GM19351 (cell line): ENCODE data around the gene THAP4.

ENCODE experiments used
- ATAC-seq: cut with Tn5 transposase; IDR thresholded peaks from one replicate; pipeline ENCODE4 v1.9.1; 2021; ENCODE audit warnings: mild to moderate bottlenecking, moderate library complexity; ENCODE audit not compliant: unreplicated experiment

THAP4 gene

DNA sequence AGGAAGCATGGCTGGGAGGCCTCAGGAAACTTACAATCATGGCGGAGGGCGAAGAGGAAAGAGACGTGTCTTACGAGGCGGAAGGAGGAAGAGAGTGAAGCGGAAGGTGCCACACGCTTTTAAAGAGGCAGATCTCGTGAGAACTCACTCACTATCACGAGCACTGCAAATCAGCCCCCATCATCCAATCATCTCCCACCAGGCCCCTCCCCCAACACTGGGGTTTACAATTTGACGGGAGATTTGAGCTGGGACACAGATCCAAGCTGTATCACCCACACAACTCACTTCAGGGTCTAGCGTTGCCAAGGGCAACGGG lies 83.5 kb downstream of the THAP4 start:
- ATAC-seq = no peak

- ATAC-seq = no peak
Measured at GRCh38 chr2:241551998-241552737, 84.8 kb downstream of the THAP4 start.

DNA sequence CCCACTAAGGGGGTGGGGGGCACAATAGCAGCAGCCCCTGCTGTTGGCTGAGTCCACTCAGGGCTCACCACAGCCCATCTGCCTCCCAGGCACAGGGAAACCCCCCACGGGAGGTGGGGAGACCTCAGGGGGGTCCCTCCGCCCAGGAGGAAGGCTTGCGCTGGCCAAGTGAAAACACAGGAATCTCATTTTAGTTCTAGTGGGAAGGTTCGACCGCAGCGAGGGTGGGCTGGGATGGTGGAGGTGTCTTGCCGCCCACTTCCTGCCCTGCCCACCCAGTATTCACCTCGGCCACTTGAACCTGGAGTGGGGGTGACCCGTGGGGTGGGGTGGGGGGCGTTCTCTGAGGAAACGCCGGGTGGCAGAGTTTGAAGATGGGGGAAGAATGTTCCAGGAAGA lies 85.4 kb downstream of the THAP4 start:
- ATAC-seq = no peak

- ATAC-seq = no peak
Measured at GRCh38 chr2:241550616-241551580, 86.1 kb downstream of the THAP4 start.

DNA sequence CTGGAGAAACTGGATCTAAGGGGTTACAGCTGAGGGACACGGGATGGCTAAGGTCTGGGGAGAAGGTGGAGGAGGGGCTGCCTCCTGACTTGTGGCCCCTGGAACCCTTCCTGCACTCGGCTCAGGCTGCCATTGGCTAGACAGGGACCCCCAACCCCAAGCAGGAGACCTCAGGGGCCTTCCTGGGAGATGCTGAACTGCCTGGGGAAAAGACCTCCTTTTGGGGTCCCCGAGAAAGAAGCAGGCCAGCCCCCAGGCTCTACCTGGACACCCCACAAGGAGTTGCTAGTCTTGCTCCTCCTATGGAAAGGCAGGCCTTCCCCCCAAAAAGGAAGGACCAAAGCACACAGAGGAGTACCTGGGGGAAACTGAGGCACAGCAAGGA lies 88.5 kb downstream of the THAP4 start:
- no peak for ATAC-seq

DNA sequence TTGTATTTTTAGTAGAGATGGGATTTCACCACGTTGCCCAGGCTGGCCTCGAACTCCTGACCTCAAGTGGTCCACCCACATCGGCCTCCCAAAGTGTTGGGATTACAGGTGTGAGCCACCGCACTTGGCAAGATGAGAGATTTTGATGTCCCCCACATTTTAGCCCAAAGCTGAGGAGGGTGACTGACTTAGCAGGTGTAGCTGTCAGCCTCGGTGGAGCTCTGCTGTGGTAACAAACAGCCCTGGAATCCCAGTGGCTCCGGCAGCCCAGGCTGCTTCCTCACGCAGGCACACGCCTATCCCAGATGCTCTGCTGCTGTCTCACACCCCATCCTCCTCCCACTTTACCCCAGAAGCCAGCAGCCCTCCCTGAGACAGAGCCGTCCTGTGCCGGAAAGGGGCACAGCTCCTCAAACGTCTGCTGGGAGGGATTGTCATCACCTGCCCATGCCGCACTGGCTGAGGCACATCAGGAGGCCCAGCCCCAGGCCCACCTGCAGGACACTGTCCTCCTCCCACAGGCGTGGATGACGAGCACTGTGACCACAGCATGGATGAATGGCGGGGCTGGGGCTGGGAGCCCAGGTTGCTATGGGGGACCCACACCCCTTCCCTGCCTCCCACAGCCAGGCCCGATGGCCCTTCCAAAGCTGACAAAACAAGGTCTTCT lies 89.0 kb downstream of the THAP4 start:
- no peak for ATAC-seq

DNA sequence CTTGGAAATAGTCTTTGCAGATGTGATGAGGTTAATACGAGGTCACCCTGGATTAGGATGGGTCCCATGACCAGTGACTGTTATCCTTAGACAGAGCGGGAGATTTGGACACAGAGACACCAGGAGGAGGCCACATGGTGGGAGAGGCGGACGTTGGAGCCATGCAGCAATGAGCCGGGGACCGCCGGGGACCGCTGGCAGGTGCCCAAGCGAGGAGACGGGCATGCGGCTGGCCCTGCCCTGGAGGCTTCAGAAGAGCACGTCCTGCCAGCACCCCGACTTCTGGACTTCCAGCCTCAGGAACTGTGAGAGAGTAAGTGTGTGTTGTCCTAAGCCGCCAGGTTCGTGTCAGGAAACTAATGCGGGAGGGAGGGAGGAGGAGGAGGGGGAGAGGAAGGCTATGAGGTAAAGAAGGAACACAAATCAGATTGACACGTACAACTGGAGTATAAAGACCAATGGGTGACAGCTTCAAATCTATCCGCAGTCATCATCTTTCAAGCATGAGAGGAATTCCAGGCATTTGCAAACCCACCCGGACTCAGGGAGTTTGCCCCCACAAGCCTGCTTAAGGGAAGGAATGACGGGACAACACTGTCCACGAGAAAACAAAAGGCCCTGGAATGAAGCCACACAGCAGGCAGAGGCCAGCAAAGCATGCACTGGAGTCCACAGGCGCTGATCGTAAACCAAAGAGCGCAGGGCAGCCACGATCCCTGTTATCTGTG lies 90.0 kb downstream of the THAP4 start:
- no peak for ATAC-seq

GRCh38 chr2:241545523-241546473 lies 91.2 kb downstream of the THAP4 start:
- no peak for ATAC-seq

DNA sequence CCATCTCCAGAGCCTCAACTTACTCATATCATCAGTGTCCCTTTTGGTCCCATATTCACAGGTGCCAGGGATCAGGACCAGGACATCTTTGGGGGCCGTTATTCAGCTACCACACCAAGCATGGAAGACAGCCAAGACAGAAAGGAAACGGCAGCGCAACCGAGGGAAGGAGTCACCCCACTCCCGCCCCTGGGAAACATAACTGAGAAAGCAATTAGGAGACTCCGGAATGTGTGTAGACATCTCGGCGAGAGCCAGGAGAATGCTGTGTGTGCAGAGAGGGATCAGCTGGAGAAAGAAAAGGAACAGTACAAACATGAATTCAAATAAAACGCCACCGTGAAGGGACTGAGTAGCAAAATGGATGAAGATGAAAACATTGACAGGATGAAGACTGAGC lies 91.9 kb downstream of the THAP4 start:
- no peak for ATAC-seq

DNA sequence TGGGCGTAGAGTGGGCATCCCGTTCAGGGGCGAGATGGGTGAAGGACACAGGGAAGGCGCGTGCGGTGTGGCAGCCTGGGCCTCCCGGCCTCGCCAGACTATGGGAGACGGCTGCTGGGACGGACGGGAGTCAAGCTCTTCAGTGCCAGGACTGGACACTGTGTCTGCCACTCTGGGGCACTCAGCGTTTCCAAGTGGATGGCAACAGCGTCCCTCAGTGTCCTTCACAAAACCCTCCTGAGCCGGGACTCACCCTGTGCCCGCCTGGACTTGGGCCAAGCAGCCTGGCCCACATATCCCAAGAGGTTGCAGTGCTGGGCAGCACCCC lies 94.7 kb downstream of the THAP4 start:
- no peak for ATAC-seq

GRCh38 chr2:241541564-241542277 lies 95.2 kb downstream of the THAP4 start:
- no peak for ATAC-seq

GRCh38 chr2:241540771-241541561 lies 96.0 kb downstream of the THAP4 start:
- no peak for ATAC-seq

DNA sequence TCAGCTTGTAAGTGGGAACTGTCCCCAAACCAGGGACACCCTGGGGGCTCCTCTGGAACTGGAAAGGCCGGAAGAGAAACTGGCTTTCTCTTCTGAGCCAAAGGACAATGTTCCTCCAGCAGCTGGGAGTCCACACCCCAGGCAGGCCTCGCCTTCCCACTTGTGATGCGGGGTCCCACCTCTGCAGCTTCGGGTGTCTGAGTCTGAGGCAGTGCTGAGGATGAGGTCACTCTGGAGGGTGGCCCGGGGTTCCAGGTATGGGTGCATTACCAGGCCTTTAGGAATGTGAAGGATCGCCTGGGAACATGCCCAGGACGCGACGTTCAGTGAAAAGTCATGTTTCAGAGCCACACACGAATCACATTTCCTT lies 96.6 kb downstream of the THAP4 start:
- ATAC-seq = no peak

DNA sequence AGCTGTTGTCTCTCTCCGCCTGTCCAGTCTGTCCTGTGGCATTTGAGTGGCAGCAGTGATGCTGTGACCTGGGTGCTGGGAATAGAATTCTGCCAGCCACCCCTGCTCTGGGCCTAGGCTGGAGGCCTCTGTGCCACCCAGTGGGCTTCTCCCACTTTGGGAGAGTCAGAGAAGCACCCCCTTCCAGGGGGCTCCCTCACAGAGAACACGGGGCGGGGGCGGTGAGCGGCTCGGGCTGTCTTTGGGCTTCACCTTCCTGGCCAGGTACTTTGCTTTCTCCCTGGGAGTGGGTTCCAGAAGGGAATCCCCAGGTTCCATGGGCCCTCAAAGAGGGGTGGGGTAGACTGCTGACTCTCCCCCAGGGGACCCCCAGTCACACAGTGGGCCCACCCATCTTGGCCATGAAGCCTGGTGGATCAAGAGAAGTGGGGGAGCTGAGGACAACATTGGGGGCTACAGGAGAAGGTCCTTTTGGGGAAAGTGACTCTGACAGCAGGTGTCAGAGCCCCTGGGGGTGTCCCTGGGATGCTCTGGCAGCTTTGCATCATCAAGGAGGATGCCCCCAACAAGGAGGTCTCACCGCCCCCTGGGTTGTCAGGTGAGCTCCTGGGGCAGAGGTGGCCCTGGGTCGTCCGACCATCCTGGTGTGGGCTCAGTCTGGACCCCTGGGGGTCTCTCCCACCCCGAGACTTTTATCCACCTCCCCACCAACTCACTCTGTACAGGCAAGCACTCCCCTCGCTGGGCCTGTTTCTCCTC lies 97.2 kb downstream of the THAP4 start:
- ATAC-seq = no peak

- no peak for ATAC-seq
Measured at GRCh38 chr2:241538838-241539615, 97.9 kb downstream of the THAP4 start.

GRCh38 chr2:241535871-241536655 lies 100.9 kb downstream of the THAP4 start:
- ATAC-seq = no peak
